Endothelial cell of umbilical vein (primary cell): Measurements from ENCODE around the gene PTRH1. TPM values are rescaled to one million over a fixed set of nuclear protein-coding genes. Genes with fewer than 3 reads are reported as not detected.

Experiments used
- BruUV-seq: library from RNA; stranded (reverse); fragments of 400-500 nt; replicated peaks from 2 replicates; lab custom pipeline; 2021; lab: Mats Ljungman, UMichigan
- CTCF ChIA-PET: fragments of 300-600, 350-600 bp; sonication (Branson Sonifier 250); formaldehyde crosslinking; loops from one replicate; lab custom pipeline; 2021; ENCODE audit warnings: antibody characterized with exemption, inconsistent platforms; lab: Charles Lee
- POLR2A ChIA-PET: fragments of 300-600, 350-600 bp; sonication (Branson Sonifier 250); formaldehyde crosslinking; loops from one replicate; lab custom pipeline; 2021; ENCODE audit warnings: antibody characterized with exemption, inconsistent platforms; lab: Charles Lee
- DNase-seq: peaks from one replicate; pipeline ENCODE4 v3.0.0-alpha.2; 2011; ENCODE audit warnings: low read depth, low spot score
- FAIRE-seq: peaks from 2 replicates; lab custom pipeline; 2011; peaks lifted over from hg19 to GRCh38; lab: Jason Lieb, UNC
- H2AFZ ChIP-seq: 2 replicates; pipeline ENCODE4 v1.6.0; 2012; ENCODE audit warnings: low read depth, low read length, control low read depth, inconsistent platforms
- H3K27ac ChIP-seq: 2 replicates; pipeline ENCODE4 v1.5.1; 2011; ENCODE audit warnings: low read depth, mild to moderate bottlenecking, control low read depth, low read length, moderate library complexity; ENCODE audit not compliant: insufficient read depth
- H3K27me3 ChIP-seq, 2 experiments: 2 replicates each; pipeline versions ENCODE4 v1.6.0 to v1.6.1; 2011; ENCODE audit warnings: low read length in 2 of 2, mixed read lengths in 1 of 2; ENCODE audit not compliant: control insufficient read depth in 2 of 2, insufficient read depth in 2 of 2
- H3K36me3 ChIP-seq, 2 experiments: 2 replicates in 1 of 2; 3 replicates in 1 of 2; pipeline ENCODE4 v1.5.1; 2011; ENCODE audit warnings: low read length in 2 of 2, mild to moderate bottlenecking in 1 of 2, moderate library complexity in 1 of 2; ENCODE audit not compliant: control insufficient read depth in 2 of 2, insufficient read depth in 2 of 2; ENCODE audit errors: extremely low read depth in 1 of 2
- H3K4me1 ChIP-seq: 3 replicates; pipeline ENCODE4 v1.5.1; 2011; ENCODE audit warnings: mild to moderate bottlenecking, low read length; ENCODE audit not compliant: control insufficient read depth, insufficient read depth; ENCODE audit errors: extremely low read depth
- H3K4me2 ChIP-seq: 2 replicates; pipeline ENCODE4 v1.6.1; 2011; ENCODE audit warnings: low read length, control low read depth, mixed read lengths; ENCODE audit not compliant: insufficient read depth
- H3K4me3 ChIP-seq, 3 experiments: fragments of 200-600 bp in 1 of 3; sonication (generic), shearing (Covaris generic) in 1 of 3; replicated peaks in 1 of 3; 2 replicates each; pipeline ENCODE4 v1.5.1; 2011 to 2016; ENCODE audit warnings: control low read depth in 3 of 3, low read length in 3 of 3, mild to moderate bottlenecking in 2 of 3, inconsistent platforms in 1 of 3, low read depth in 1 of 3, moderate library complexity in 1 of 3; ENCODE audit not compliant: insufficient read depth in 1 of 3
- H3K79me2 ChIP-seq: 2 replicates; pipeline ENCODE4 v1.6.0; 2012; ENCODE audit warnings: low read length, inconsistent platforms; ENCODE audit not compliant: control insufficient read depth, insufficient read depth
- H3K9ac ChIP-seq: replicated peaks from 2 replicates; pipeline ENCODE3; 2011; ENCODE audit warnings: low read length, control low read depth; ENCODE audit not compliant: insufficient read depth; ENCODE audit errors: extremely low read depth
- H3K9me1 ChIP-seq: replicated peaks from 3 replicates; pipeline ENCODE4 v1.6.0; 2011; ENCODE audit warnings: mild to moderate bottlenecking, low read length; ENCODE audit not compliant: control insufficient read depth, insufficient read depth; ENCODE audit errors: extremely low read depth
- H3K9me3 ChIP-seq: replicated peaks from 2 replicates; pipeline ENCODE4 v1.5.1; 2012; ENCODE audit warnings: low read length, inconsistent platforms; ENCODE audit not compliant: control insufficient read depth, insufficient read depth
- H4K20me1 ChIP-seq: replicated peaks from 2 replicates; pipeline ENCODE3; 2011; ENCODE audit warnings: mild to moderate bottlenecking, low read length; ENCODE audit not compliant: control insufficient read depth, insufficient read depth; ENCODE audit errors: extremely low read depth
- CTCF ChIP-seq, 2 donors: IDR thresholded peaks; 1 replicate in 1 of 2; 2 replicates in 1 of 2; pipeline ENCODE4 v1.5.1; 2011; ENCODE audit warnings: low read length in 2 of 2, mild to moderate bottlenecking in 2 of 2, moderate library complexity in 2 of 2, control low read depth in 1 of 2, inconsistent platforms in 1 of 2, low read depth in 1 of 2; ENCODE audit not compliant: insufficient read depth in 1 of 2; ENCODE audit errors: extremely low read depth in 1 of 2
- EZH2 ChIP-seq: IDR thresholded peaks from 2 replicates; pipeline ENCODE4 v1.6.1; 2012; ENCODE audit warnings: borderline replicate concordance, low read depth, mild to moderate bottlenecking, moderate library complexity, low read length, inconsistent platforms; ENCODE audit not compliant: severe bottlenecking
- FOS ChIP-seq: IDR thresholded peaks from 2 replicates; pipeline ENCODE4 v1.6.1; 2011; ENCODE audit warnings: mild to moderate bottlenecking, low read length, moderate library complexity, borderline replicate concordance; ENCODE audit not compliant: insufficient read depth
- GATA2 ChIP-seq: IDR thresholded peaks from 2 replicates; pipeline ENCODE4 v1.7.0; 2011; ENCODE audit warnings: low read depth, mild to moderate bottlenecking, moderate library complexity, mixed read lengths, low read length; ENCODE audit not compliant: insufficient read length, insufficient read depth
- JUN ChIP-seq: IDR thresholded peaks from 2 replicates; pipeline ENCODE4 v1.6.1; 2011; ENCODE audit warnings: borderline replicate concordance, low read depth; ENCODE audit not compliant: insufficient read length, insufficient read depth
- MAX ChIP-seq: IDR thresholded peaks from 2 replicates; pipeline ENCODE4 v1.6.1; 2011; ENCODE audit not compliant: insufficient read depth, insufficient read length
- MYC ChIP-seq: IDR thresholded peaks from one replicate; pipeline ENCODE4 v1.6.1; 2011; ENCODE audit warnings: mild to moderate bottlenecking, low read depth, low read length
- POLR2A ChIP-seq: IDR thresholded peaks from 2 replicates; pipeline ENCODE4 v1.6.1; 2012; ENCODE audit warnings: low read depth, mild to moderate bottlenecking, control low read depth, low read length
- POLR2AphosphoS5 ChIP-seq: IDR thresholded peaks from 2 replicates; pipeline ENCODE4 v1.6.1; 2012; ENCODE audit warnings: low read depth, mild to moderate bottlenecking, control low read depth, low read length, moderate library complexity; ENCODE audit not compliant: insufficient read depth
- dilution Hi-C: fragments of 300-500 bp; cut with MboI; formaldehyde crosslinking; loops from one replicate; pipeline ENCODE4 v1.15.0; 2019; ENCODE audit warnings: low sequenced_read_pairs; ENCODE audit not compliant: extremely low pct_ligation_motif_present
- intact Hi-C: fragments of 100-400 bp; cut with micrococcal nuclease; formaldehyde crosslinking; loops from one replicate; pipeline ENCODE4 v1.10.0; 2022
- polyA plus RNA-seq, 4 experiments: library from polyadenylated mRNA; depleted of rRNA in 3 of 4; stranded (reverse) in 3 of 4; unstranded in 1 of 4; fragments of >200 nt; gene quantifications; 2 replicates each; pipeline versions ENCODE4 v1.2.1 to v1.2.3, GENCODE V29; 2011 to 2012; ENCODE audit warnings: missing spikeins in 1 of 4
- total RNA-seq: library from RNA; stranded (reverse); gene quantifications from 2 replicates; pipeline ENCODE4 v1.2.3, GENCODE V29; 2021

Gene PTRH1
- total and polyA plus RNA-seq, 2 donors (not counting 3 experiments of a cell fraction or from before 2014, with no cell fraction given) = 25.1 to 52.2 TPM

- Histone ChIP-seq H3K27ac (no peak overlapping the region), H4K20me1 (no peaks in the 10 kb centered on the region), H3K9me1 (no peaks in the 10 kb centered on the region), H3K27me3 (no peaks in the 10 kb centered on the region), H3K9me3 (no peaks in the 10 kb centered on the region), H2AFZ (no peak overlapping the region), H3K79me2 (peaks cover 5% of the 10 kb centered on the region), H3K36me3 (no peaks in the 10 kb centered on the region), H3K4me1 (peaks cover 5% of the 10 kb centered on the region), H3K9ac (no peak overlapping the region), H3K4me3 (no peak overlapping the region), H3K4me2 (no peak overlapping the region)
- CTCF ChIA-PET = interaction anchor here (3.3 kb wide), 1 partner anchor 23 kb away, joined by 9 read pairs; the partner anchor contains the start of gene TOR2A
- no peak for FAIRE-seq
- TF ChIP-seq POLR2A (no peak), JUN (no peak), POLR2AphosphoS5 (no peak), MYC (no peak), MAX (no peak), EZH2 (no peak), GATA2 (no peak)
- no peak for DNase-seq
- dilution Hi-C loops (no loop called here), intact Hi-C loops (no loop called here)
- POLR2A ChIA-PET = interaction anchor here (0.5 kb wide), 1 partner anchor 184 kb away, joined by 4 read pairs; no protein-coding TSS in a partner anchor
- no TSS peak for BruUV-seq
These were observed 4.2 kb downstream of the PTRH1 start for GRCh38 chr9:127711226-127711701.

- DNase-seq = no peak
- peaks cover 5% of the 10 kb centered on the region for H3K4me1 ChIP-seq
- H3K9me1 ChIP-seq = no peaks in the 10 kb centered on the region
- intact Hi-C loops = no loop called here
- dilution Hi-C loops = no loop called here
- no peaks in the 10 kb centered on the region for H3K9me3 ChIP-seq
- CTCF ChIA-PET = no interaction called here
- no peaks in the 10 kb centered on the region for H4K20me1 ChIP-seq
- POLR2A ChIA-PET = no interaction called here
- H2AFZ ChIP-seq = no peak overlapping the region
- H3K9ac ChIP-seq = no peak overlapping the region
- H3K4me3 ChIP-seq = no peak overlapping the region
- TF ChIP-seq EZH2 = no peak
- no peak for TF ChIP-seq MYC
- no peak for TF ChIP-seq JUN
- TF ChIP-seq POLR2A = no peak
- TF ChIP-seq FOS = no peak
- no peak for TF ChIP-seq CTCF (IDR thresholded peaks at IDR 0.05; ENCODE audit: extremely low read depth in 1 of 2, insufficient read depth in 1 of 2, low read depth in 1 of 2, low read length in 2 of 2)
- no peak for TF ChIP-seq GATA2
- TF ChIP-seq POLR2AphosphoS5 = no peak
- TF ChIP-seq MAX = no peak
- no peak overlapping the region for H3K4me2 ChIP-seq
- H3K79me2 ChIP-seq = peaks cover 5% of the 10 kb centered on the region
- no peaks in the 10 kb centered on the region for H3K36me3 ChIP-seq
- BruUV-seq = no TSS peak
- no peak for FAIRE-seq
- no peak overlapping the region for H3K27ac ChIP-seq
- no peaks in the 10 kb centered on the region for H3K27me3 ChIP-seq
These were observed 5.2 kb downstream of the PTRH1 start for GRCh38 chr9:127710204-127710783.
